ENCODE measurements around the gene PFKFB4. TPM values are rescaled to one million over a fixed set of nuclear protein-coding genes. Genes with fewer than 3 reads are reported as not detected.

Gene PFKFB4
- total and polyA plus RNA-seq, 9 of the 15 experiments (the other 6 are each of a cell fraction or from before 2014, with no cell fraction given): 0.92 to 56.3 (median 13.5) TPM

- no peak for TF ChIP-seq ZNF395 (CRISPR knock-in tag; IDR thresholded peaks at IDR 0.05)
- no peak for TF ChIP-seq RNF2 (IDR thresholded peaks at IDR 0.05)
Observed at GRCh38 chr3:48521635-48522034, 35.0 kb downstream of the PFKFB4 start (continued).

- in situ Hi-C loops (cut with MboI): no loop called here
- BruUV-seq (replicated peaks): no TSS peak
- ChIA-PET POLR2A (interaction anchor here (1.1 kb wide), 1 partner anchor 11 kb away, joined by 5 read pairs; no protein-coding TSS in a partner anchor), CTCF (ENCODE audit: low intra/inter-chr PET ratio) (no interaction called here)
- no peak for FAIRE-seq
- no peaks in the 10 kb centered on the region for H3K27me3 ChIP-seq (ENCODE audit: control insufficient read depth in 2 of 2, insufficient read depth in 2 of 2, low read length in 2 of 2)
- no peaks in the 10 kb centered on the region for H3K79me2 ChIP-seq (ENCODE audit: control insufficient read depth, insufficient read depth, low read length)
- peaks cover 18% of the 10 kb centered on the region; the same call in 2 of the 3 replicates for H3K36me3 ChIP-seq (ENCODE audit: control insufficient read depth, insufficient read depth, low read length)
- 0 out of 5 replicates have a peak, but pooled peaks cover 0 to 3% of the 10 kb centered on the region in 2 experiments for H3K4me1 ChIP-seq (replicated peaks in 1 of 2; ENCODE audit: control insufficient read depth in 2 of 2, insufficient read depth in 2 of 2, low read length in 2 of 2)
- H3K4me3 ChIP-seq: no peak overlapping the region
- no peak overlapping the region for H3K27ac ChIP-seq (ENCODE audit: extremely low read depth, low read depth, low read length)
- no peak for ATAC-seq
- TF ChIP-seq XRCC4 (IDR thresholded peaks at IDR 0.05; ENCODE audit: extremely low read depth, insufficient read depth, insufficient read length): no peak
- no peak for TF ChIP-seq FOXO4 (CRISPR knock-in tag; IDR thresholded peaks at IDR 0.05)
- TF ChIP-seq CSDE1 (IDR thresholded peaks at IDR 0.05): no peak
- no peak for TF ChIP-seq SMARCB1 (IDR thresholded peaks at IDR 0.05; ENCODE audit: insufficient read length, low read depth)
- TF ChIP-seq GABPA (tag; conservative IDR thresholded peaks at IDR 0.05; ENCODE audit: low read depth): no peak
- TF ChIP-seq ZNF75A (CRISPR knock-in tag; IDR thresholded peaks at IDR 0.05): no peak
- no peak for TF ChIP-seq STAG1 (CRISPR knock-in tag; IDR thresholded peaks at IDR 0.05; ENCODE audit: borderline replicate concordance)
- no peak for TF ChIP-seq ARID1B (IDR thresholded peaks at IDR 0.05)
- TF ChIP-seq ZKSCAN1 (IDR thresholded peaks at IDR 0.05; ENCODE audit: low read depth, low read length): no peak
- no peak for TF ChIP-seq ZFPM2 (CRISPR knock-in tag; IDR thresholded peaks at IDR 0.05)
- TF ChIP-seq ZNF398 (CRISPR knock-in tag; IDR thresholded peaks at IDR 0.05): no peak
- no peak for TF ChIP-seq NCOA4 (IDR thresholded peaks at IDR 0.05; ENCODE audit: partially characterized antibody)
- TF ChIP-seq SP1 (CRISPR knock-in tag; IDR thresholded peaks at IDR 0.05): no peak
- H3K4me2 ChIP-seq (ENCODE audit: insufficient read depth, low read length): no peak overlapping the region
- no peaks in the 10 kb centered on the region for H3K9me3 ChIP-seq (replicated peaks; ENCODE audit: control insufficient read depth, insufficient read depth, low read depth, low read length)
- no peak for DNase-seq (ENCODE audit: extremely low read depth in 1 of 4, low spot score in 3 of 4)
- peaks cover 2% of the 10 kb centered on the region for H3K9me1 ChIP-seq (ENCODE audit: control insufficient read depth, insufficient read depth, low read length)
- no peaks in the 10 kb centered on the region for H4K20me1 ChIP-seq (replicated peaks; ENCODE audit: control insufficient read depth, insufficient read depth, low read length)
- intact Hi-C loops (cut with micrococcal nuclease): no loop called here
- no peak overlapping the region for H2AFZ ChIP-seq (ENCODE audit: low read depth, low read length)
- 94% methylated on average over 3 of the region's 9 CpGs for WGBS (ENCODE audit: insufficient coverage, low coverage, missing lambda C conversion rate)
- no peak overlapping the region for H3K9ac ChIP-seq (ENCODE audit: insufficient read depth in 1 of 2, low read depth in 2 of 2, low read length in 2 of 2)
Observed at GRCh38 chr3:48519277-48519643, 37.3 kb downstream of the PFKFB4 start.

All from K562 (cell line).